ENCODE data around the gene COL16A1.

COL16A1 gene

DNA sequence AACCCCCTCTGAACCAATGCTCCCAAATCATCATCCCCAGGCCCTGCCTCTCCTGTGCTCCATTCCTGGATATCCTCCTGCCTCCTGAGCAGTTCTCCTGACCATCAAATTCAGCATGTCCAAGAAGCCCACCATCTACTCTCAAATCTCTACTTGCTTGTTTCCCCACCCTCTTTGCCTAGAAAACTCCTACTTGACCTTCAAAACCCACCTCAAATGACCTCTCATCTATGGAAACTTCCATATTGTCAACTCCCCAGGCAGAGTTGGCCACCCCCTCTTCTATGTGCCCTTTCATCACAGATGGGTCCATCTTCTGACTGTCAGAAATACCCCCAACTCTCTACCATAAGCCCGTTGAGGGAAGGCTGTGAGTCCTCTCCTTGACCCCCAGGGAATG is 43.5 kb upstream of the COL16A1 start:
- TF ChIP-seq, protein P1, sequence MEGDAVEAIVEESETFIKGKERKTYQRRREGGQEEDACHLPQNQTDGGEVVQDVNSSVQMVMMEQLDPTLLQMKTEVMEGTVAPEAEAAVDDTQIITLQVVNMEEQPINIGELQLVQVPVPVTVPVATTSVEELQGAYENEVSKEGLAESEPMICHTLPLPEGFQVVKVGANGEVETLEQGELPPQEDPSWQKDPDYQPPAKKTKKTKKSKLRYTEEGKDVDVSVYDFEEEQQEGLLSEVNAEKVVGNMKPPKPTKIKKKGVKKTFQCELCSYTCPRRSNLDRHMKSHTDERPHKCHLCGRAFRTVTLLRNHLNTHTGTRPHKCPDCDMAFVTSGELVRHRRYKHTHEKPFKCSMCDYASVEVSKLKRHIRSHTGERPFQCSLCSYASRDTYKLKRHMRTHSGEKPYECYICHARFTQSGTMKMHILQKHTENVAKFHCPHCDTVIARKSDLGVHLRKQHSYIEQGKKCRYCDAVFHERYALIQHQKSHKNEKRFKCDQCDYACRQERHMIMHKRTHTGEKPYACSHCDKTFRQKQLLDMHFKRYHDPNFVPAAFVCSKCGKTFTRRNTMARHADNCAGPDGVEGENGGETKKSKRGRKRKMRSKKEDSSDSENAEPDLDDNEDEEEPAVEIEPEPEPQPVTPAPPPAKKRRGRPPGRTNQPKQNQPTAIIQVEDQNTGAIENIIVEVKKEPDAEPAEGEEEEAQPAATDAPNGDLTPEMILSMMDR (IDR thresholded peaks at IDR 0.05): no peak

DNA sequence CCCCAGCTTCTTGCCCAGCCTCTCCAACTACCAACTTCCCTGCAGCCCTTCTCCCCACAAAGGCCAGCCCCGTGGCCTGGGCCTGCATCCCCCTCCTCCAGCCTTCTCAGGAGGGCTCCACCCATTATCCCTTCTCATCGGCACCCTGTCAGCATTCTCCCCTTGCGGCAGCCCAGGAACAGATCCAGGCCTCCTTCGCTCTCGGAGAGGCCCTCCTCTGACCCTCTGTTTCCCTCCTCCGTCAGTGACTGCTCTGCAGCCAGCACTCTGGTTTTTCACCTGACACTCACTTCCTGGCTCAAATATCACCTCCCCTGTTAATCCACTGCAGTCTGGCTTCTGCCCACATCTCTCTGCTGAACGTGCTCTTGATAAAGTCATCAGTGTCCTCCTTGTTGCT is 42.9 kb upstream of the COL16A1 start:
- TF ChIP-seq, protein P1 (IDR thresholded peaks at IDR 0.05): no peak

DNA sequence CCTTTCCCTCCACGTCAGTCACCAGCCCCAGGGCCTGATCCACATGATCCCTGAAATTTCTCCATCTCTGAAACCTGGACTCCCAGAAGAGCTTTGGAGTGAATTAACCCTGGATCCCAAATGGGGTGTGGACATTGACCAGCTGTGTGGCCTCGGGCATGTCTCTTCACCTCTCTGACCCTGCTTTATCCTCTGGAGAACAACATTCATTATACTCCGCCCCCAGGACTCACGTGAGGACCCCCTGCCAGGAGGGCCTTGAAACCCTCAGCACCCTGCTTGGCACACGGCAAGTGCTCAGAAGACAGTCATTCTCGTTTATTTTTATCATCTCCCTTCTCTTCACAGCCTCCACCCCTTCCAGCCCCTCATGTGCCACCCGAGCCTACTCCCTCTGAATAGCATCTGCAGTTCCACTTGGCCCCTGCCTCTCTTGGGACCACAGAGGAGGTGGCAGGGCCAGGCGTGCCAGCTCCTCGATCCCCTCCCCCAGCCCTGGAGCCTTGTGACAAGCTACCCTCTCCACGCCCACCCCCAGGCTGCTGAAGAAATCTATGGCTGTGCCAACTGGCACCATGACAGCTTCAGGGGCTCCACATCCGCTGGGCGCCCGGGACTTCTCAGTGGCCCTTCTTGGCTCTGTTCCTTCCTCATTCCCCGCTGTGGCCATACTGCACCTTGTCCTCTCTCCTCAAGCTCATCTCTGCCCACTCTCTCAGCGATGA is 42.3 kb upstream of the COL16A1 start:
- TF ChIP-seq, protein P1 (IDR thresholded peaks at IDR 0.05): peak; percentile 34

DNA sequence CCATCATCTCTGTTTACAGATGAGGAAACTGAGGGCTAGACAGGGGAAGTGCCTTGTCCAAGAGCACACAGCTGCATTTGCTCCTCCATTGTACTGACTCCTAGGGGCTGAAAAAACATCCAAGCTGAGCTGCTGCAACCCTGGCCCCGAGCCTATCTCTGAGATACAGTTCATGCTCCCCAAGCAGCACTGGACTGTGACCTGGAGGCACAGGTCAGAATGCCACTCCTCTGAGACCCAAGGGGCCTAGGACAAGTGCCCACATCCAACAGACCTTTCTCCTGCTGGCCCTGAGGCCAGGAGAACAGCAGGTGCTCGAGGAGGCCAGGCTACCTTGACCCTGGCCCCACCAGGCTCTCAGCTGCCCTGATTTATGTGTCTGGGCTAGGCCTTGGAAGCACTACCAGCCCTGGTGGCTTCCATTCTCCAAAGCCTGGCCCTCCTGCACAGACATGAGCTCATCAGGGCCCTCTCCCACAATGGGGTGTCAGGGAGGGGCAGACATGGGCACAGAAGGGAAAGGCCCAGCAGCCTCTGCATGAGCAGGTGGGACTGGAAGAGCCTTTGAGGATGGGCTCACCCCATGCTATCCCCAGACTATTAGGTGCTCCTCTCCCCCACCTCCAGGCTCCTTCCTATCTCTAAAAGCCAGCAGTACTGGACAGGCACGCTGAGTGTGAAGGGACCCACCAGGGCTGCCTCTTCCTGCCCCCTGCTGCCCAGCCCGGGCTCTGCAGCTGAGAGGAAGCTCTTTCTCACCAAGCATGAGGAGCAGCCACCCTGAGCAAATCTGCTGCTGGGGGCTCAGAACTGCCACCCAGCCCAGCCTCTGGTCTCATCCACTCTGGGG is 41.5 kb upstream of the COL16A1 start:
- TF ChIP-seq, protein P1 (IDR thresholded peaks at IDR 0.05): peak; percentile 78

DNA sequence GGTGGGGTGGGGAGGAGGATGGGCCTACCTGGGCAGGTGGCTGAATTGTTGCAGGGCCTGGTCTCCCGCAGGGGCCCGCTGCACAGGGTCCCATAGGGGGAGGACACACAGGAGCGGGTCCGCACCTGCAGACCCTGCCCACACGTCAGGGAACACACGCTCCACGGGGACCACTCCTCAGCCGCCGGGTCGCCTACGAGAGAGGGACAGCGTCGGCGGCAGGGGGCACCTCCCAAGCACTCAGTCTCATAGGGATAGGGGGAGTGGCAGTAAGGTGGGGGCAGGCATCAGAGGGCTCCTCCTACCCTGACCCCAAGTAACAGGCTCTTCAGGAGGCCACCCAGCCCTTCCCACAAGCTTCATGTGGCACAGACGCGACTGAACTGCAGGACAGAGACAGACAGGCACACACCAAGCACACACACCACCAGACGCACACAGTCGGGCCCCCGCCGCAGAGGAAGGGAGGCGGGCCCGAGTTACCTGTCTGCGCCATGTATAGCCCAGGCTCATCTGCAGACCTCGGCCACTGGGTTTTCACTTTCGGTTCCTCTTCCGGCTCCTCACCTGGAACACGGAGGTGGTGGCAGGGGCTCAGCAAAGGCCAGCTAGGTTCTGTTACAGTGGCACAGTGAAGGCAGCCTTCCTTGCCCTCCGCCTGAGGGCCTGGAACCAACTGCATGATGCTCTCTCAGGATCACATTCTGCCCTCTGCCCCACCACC is 40.5 kb upstream of the COL16A1 start:
- TF ChIP-seq, protein P1 (IDR thresholded peaks at IDR 0.05): no peak

DNA sequence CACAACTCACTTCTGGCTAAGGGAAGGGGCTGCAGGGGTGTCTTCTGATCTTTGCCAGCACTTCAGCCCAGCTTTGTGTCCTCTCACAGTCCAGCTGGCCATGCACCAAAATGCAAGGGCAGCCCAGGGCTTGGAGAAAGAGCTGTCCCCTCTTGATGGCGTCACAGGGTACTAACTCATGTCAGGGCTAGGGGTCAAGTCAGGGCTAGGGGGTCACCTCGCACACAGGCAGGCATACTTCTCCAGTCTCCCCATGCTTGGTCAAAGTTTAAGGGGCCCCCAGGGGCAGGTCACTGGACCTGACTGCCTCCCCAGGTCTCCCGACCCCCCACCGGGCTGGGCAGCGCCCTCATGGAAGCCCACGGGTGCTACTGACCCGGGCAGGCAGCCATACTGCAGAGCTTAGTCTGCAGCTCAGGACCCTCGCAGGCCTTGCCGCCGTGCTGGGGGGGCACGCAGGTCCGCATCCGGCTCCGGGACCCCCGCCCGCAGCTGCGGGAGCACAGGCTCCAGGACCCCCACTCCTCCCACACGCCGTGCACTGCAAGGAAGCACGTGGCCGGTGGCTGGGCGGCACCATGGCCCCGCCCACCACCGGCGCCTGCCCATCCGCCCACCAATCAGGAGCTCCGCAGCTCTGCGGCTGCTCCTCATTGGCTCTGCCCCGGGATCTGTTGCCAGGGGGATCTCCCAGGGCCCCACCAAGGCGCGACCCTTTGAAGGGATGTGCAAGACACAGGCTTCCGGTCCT is 38.8 kb upstream of the COL16A1 start:
- TF ChIP-seq, protein P1 (IDR thresholded peaks at IDR 0.05): no peak

DNA sequence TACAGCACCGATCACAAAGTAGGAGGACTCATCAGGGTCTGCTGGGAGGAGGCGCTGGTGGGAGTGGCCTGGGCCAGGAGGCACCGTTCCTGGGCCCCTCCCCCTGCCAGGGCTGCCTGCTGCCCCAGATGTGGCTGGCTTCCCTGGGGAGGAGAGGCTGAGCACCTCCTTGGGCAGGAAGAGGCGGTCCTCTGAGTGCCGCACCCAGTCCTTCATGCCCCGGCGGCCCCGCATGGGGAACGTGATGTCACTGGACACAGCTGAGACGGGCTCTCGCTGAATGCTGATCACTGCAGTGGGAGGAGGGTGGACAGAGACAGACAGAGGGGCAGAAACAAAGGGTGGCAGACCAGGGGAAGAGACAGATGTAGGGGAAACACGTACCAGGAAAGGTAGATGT is 35.5 kb upstream of the COL16A1 start:
- TF ChIP-seq, protein P1 (IDR thresholded peaks at IDR 0.05): no peak

Measured in LNCAP (cell line).